Tibial nerve (tissue), 4 donors: ENCODE measurements around the gene NCOA1.

Experiments used
- CTCF ChIP-seq, 5 experiments: fragments of 200-600 bp in 3 of 5; fragments of 450-650 bp in 2 of 5; sonication (generic) in 3 of 5; IDR thresholded peaks; one replicate each; pipeline ENCODE4 v1.5.1; 2016 to 2019; ENCODE audit warnings: antibody characterized with exemption in 5 of 5, mild to moderate bottlenecking in 3 of 5, moderate library complexity in 2 of 5
- EP300 ChIP-seq, 2 donors: sonication (generic); formaldehyde crosslinking; IDR thresholded peaks; one replicate each; pipeline ENCODE4 v1.6.1; 2017; ENCODE audit warnings: antibody characterized with exemption in 2 of 2, mild to moderate bottlenecking in 1 of 2
- POLR2A ChIP-seq, 2 donors: fragments of 450-650 bp; IDR thresholded peaks; one replicate each; pipeline ENCODE4 v1.6.1; 2017; ENCODE audit warnings: antibody characterized with exemption in 2 of 2, mild to moderate bottlenecking in 2 of 2, moderate library complexity in 2 of 2

DNA sequence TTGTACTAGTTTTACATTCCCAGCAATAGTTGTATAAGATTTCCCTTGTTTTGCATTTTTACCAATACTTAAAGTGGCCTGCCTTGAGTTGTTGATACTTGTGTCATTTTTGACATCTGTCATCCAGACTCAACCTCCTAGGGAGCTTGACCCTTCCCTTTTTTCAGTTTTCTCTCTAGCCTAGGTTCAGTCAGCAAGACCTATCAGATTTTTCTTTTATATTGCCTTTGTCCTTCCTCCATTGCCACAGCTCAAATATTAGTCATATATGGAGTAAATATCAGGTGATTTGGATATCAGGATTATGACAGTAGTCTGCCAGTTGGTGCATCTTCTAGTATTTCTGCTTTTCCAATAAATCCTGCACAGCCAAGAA is 315.6 kb downstream of the NCOA1 start:
- TF ChIP-seq CTCF (IDR thresholded peaks at IDR 0.05) (no peak), EP300 (IDR thresholded peaks at IDR 0.05) (no peak), POLR2A (IDR thresholded peaks at IDR 0.05) (no peak)
